ENCODE results near the gene ABCA8.
"Not testable (repeated sequence)": the region's sequence is repeated elsewhere in the genome, so short reads cannot be mapped to it uniquely, and the experiment has no call there.

The ABCA8 gene

DNA sequence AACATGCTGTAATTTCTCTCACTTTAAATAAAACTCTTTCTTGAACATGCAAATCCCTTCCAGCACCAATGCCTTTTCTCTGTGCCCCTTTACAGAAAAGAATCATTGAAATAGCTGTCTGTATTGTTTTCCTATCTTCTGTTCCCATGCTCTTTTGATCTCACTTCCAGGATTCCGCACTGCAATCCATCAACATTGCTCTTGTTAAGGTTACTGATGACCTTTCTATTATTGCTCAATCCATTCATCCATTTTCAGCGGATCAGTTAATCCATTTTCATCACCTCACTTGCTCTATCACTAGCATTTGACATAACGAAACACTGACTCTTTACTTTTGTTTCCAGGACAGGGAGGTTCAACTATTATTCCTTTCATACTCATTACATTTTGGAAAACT, 130.5 kb downstream of the ABCA8 start:
- TF ChIP-seq, protein P1, sequence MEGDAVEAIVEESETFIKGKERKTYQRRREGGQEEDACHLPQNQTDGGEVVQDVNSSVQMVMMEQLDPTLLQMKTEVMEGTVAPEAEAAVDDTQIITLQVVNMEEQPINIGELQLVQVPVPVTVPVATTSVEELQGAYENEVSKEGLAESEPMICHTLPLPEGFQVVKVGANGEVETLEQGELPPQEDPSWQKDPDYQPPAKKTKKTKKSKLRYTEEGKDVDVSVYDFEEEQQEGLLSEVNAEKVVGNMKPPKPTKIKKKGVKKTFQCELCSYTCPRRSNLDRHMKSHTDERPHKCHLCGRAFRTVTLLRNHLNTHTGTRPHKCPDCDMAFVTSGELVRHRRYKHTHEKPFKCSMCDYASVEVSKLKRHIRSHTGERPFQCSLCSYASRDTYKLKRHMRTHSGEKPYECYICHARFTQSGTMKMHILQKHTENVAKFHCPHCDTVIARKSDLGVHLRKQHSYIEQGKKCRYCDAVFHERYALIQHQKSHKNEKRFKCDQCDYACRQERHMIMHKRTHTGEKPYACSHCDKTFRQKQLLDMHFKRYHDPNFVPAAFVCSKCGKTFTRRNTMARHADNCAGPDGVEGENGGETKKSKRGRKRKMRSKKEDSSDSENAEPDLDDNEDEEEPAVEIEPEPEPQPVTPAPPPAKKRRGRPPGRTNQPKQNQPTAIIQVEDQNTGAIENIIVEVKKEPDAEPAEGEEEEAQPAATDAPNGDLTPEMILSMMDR (IDR thresholded peaks at IDR 0.05; ENCODE audit: control insufficient read depth, extremely low read depth, insufficient read depth), result no peak
- no peak for DNase-seq (ENCODE audit: low read depth)
- no peak overlapping the region for H3K4me3 ChIP-seq (ENCODE audit: low read depth, low read length)

DNA sequence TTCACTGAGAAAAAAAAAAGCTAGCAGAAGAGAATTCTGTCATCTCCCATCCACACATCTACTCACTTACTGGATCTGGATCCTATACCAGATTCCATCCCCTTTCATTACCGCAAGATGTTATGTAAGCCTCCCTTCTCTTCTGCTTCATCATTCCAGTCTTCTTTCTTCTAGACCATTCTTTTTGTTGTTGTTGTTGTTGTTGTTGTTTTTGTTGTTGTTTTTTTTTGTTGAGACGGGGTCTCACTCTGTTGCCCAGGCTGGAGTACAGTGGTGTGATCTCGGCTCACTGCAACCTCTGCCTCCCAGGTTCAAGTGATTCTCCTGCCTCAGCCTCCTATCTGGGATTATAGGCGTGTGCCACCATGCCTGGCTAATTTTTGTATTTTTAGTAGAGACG, 131.0 kb downstream of the ABCA8 start:
- not testable (repeated sequence) for H3K4me3 ChIP-seq (ENCODE audit: low read depth, low read length)

DNA sequence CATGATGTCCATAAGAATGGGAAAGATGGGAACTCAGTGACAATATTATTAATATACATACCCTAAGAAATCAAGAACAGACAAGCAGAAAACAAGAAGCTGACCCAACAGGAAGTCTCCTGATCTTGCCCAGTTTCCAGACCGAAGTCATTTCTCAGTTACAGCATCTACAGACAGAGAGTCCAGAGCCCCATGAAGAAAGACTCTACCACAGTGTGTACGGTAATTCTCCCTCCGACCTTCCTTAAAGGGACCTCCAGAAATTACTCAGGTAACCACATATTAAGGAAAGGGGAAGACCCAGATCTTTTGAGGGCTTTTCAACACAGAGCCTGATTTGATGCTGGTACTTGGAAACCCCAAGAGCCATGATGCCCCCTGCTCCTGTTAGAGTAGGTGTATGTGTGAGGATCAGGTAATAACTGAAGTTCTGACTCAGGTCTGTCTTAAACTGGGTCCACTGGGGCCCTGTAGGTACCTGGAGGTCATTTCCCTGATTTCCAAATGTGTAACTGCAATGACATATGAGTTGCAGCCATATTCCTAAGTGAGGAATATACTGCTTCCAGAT, 132.4 kb downstream of the ABCA8 start:
- no peak for DNase-seq (ENCODE audit: low read depth)
- TF ChIP-seq, protein P1 (IDR thresholded peaks at IDR 0.05; ENCODE audit: control insufficient read depth, extremely low read depth, insufficient read depth), result no peak
- no peak overlapping the region for H3K4me3 ChIP-seq (ENCODE audit: low read depth, low read length)

More for the DNA sequence above, 131.0 kb downstream of the ABCA8 start:
- not testable (repeated sequence) for DNase-seq (ENCODE audit: low read depth)

DNA sequence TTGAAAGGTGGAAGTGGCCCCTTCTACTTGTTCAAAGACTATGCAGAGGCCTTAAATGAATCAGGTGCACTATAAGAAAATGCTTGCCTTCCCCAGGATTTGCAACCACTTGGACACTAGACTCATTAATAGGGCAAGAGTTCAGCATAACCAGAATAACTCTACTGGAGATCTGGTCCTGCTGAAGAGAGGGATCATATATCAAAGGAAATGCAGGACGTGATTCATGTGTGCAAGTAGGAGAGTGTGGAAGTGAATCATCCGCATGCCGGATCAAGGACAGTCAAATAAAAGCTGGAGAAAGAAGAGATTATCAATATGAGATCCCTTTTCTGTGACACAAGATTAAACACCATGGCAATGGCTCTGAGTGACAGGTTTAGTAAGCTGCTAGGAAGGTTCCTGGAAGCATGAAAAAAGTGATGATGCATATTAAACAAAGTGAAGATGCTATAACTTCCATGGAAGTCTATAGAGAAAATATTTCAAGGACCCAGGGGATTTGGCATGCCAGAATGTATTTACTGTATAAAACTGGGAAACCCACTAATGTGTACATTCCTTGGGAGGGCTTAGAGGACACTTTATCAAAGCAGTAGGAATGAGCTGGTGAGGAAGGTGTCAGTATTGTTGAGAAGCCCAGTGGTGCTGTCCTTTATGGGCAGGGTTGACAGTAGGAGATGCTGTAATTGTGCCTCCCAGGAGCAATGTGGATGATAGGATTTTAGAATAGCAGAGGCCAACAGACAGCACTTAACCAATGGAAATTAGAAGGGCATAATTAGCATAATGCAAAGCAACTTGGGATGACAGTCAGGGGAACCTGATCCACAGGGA, 133.1 kb downstream of the ABCA8 start:
- TF ChIP-seq, protein P1 (IDR thresholded peaks at IDR 0.05; ENCODE audit: control insufficient read depth, extremely low read depth, insufficient read depth), result no peak
- no peak overlapping the region for H3K4me3 ChIP-seq (ENCODE audit: low read depth, low read length)
- DNase-seq (ENCODE audit: low read depth), result no peak

DNA sequence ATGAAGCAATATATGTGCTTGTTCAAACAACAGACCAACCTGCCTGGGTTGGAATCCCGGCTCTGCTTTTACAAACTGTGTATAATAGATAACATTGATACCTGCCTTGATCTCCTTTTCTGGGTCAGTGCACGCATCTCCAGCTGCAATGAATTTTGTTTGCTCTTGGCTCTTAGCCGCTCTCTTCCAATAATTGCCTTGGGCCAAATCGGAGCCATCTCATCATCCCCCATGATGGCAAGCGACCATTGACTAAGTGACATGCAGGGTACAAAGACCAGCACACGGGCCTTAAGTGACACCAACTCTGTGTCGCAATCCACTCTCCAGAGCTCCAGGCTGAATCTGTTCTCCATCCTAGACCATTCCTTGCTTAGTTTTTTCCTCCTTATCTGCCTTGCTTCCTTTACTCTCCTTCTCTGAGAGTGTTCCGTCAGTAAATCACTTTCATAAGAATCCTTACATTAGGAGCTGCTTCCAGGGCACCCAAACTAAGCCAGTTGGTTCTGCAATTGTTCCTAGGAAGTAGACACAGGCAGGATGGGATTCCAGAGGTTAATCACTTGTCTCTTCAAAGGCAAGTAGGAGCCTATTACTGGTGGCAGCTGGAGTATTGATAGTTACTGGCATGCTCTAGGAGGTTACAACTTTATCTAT, 134.2 kb downstream of the ABCA8 start:
- no peak overlapping the region for H3K4me3 ChIP-seq (ENCODE audit: low read depth, low read length)
- DNase-seq (ENCODE audit: low read depth), result no peak
- TF ChIP-seq, protein P1 (IDR thresholded peaks at IDR 0.05; ENCODE audit: control insufficient read depth, extremely low read depth, insufficient read depth), result no peak

DNA sequence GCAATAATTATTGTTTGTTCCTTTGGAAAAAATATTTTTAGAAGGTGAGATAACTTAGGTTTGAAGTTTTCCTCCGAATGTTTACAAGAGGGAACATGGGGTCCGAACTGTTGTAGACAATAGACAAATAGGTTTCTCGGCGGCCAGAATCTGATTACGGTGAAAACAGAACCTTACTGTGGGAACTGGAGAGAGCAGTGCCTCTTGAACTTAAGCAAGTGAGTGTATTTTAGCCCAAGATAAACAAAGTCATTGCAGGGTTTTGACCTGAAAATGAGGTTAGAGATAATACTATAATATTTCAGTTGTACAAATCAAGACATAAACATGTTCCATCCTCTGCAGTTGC, 134.7 kb downstream of the ABCA8 start:
- H3K4me3 ChIP-seq (ENCODE audit: low read depth, low read length), result no peak overlapping the region

DNA sequence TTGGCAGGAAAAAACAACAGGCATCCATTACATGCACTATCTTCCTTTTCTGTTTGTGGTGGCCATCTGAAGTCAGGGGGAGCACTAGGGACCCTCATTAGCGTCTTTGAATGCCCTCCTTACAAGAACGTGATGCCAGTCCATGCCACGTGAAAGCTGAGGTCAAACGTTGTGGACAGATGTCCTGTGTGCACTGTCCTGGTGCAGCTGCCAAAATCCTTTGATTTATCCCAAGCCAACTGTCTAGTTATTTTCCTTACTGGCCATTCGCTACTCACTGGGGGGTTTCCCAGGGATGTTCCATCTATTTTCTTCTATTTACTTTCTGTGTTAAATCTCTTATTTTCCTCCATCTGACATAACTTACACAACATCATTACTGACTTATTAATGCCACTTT, 135.7 kb downstream of the ABCA8 start:
- no peak for DNase-seq (ENCODE audit: low read depth)
- TF ChIP-seq, protein P1 (IDR thresholded peaks at IDR 0.05; ENCODE audit: control insufficient read depth, extremely low read depth, insufficient read depth), result no peak

More for the DNA sequence above, 134.7 kb downstream of the ABCA8 start:
- no peak for DNase-seq (ENCODE audit: low read depth)
- TF ChIP-seq, protein P1 (IDR thresholded peaks at IDR 0.05; ENCODE audit: control insufficient read depth, extremely low read depth, insufficient read depth), result no peak

More for the DNA sequence above, 135.7 kb downstream of the ABCA8 start:
- H3K4me3 ChIP-seq (ENCODE audit: low read depth, low read length), result no peak overlapping the region
